ENCODE data around the gene SNAPC1.

Gene SNAPC1

DNA sequence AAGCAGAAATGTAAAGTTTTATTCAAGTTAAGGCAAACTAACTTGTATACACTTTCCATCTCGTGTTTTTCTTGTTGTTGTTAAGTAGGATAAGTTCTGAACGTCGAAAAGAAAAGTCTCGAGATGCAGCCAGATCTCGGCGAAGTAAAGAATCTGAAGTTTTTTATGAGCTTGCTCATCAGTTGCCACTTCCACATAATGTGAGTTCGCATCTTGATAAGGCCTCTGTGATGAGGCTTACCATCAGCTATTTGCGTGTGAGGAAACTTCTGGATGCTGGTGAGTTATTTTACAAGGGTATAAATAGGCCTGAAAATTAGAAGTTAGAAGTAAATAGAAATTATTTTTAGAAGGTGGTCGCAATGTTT is 41.9 kb upstream of the SNAPC1 start:
- TF ChIP-seq, protein P1, sequence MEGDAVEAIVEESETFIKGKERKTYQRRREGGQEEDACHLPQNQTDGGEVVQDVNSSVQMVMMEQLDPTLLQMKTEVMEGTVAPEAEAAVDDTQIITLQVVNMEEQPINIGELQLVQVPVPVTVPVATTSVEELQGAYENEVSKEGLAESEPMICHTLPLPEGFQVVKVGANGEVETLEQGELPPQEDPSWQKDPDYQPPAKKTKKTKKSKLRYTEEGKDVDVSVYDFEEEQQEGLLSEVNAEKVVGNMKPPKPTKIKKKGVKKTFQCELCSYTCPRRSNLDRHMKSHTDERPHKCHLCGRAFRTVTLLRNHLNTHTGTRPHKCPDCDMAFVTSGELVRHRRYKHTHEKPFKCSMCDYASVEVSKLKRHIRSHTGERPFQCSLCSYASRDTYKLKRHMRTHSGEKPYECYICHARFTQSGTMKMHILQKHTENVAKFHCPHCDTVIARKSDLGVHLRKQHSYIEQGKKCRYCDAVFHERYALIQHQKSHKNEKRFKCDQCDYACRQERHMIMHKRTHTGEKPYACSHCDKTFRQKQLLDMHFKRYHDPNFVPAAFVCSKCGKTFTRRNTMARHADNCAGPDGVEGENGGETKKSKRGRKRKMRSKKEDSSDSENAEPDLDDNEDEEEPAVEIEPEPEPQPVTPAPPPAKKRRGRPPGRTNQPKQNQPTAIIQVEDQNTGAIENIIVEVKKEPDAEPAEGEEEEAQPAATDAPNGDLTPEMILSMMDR (IDR thresholded peaks at IDR 0.05) = no peak
- Histone ChIP-seq H3K27ac (no peak overlapping the region), H3K4me3 (no peak overlapping the region)
- DNase-seq (ENCODE audit: low spot score) = no peak

GRCh38 chr14:61720741-61721140 is 41.5 kb upstream of the SNAPC1 start:
- Histone ChIP-seq H3K4me3 (no peak overlapping the region), H3K27ac (no peak overlapping the region)
- TF ChIP-seq, protein P1 (IDR thresholded peaks at IDR 0.05) = no peak
- DNase-seq (ENCODE audit: low spot score) = no peak

GRCh38 chr14:61724133-61724532 is 38.1 kb upstream of the SNAPC1 start:
- H3K4me3 ChIP-seq = no peak overlapping the region
- no peak overlapping the region for H3K27ac ChIP-seq
- no peak for DNase-seq (ENCODE audit: low spot score)
- TF ChIP-seq, protein P1 (IDR thresholded peaks at IDR 0.05) = no peak

GRCh38 chr14:61726778-61727658 is 35.2 kb upstream of the SNAPC1 start:
- Histone ChIP-seq H3K27ac (no peak overlapping the region), H3K4me3 (no peak overlapping the region)
- no peak for DNase-seq (ENCODE audit: low spot score)
- TF ChIP-seq, protein P1 (IDR thresholded peaks at IDR 0.05) = no peak

- DNase-seq (ENCODE audit: low spot score) = no peak
- H3K4me3 ChIP-seq = no peak overlapping the region
- H3K27ac ChIP-seq = no peak overlapping the region
- TF ChIP-seq, protein P1 (IDR thresholded peaks at IDR 0.05) = no peak
Observed at GRCh38 chr14:61730756-61731373, 31.4 kb upstream of the SNAPC1 start.

GRCh38 chr14:61733972-61734371 is 28.2 kb upstream of the SNAPC1 start:
- no peak for DNase-seq (ENCODE audit: low spot score)
- H3K4me3 ChIP-seq = no peak overlapping the region
- no peak overlapping the region for H3K27ac ChIP-seq
- TF ChIP-seq, protein P1 (IDR thresholded peaks at IDR 0.05) = no peak

DNA sequence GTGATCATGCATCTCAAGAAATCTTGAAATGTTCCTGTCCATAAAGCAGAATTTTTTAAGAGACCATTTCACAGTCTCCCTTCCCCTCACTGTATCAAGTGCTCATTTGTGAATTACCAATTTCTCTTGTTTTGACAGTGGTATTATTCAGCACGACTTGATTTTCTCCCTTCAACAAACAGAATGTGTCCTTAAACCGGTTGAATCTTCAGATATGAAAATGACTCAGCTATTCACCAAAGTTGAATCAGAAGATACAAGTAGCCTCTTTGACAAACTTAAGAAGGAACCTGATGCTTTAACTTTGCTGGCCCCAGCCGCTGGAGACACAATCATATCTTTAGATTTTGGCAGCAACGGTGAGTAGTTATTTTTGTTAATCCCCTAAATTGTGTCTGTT is 25.5 kb upstream of the SNAPC1 start:
- DNase-seq (ENCODE audit: low spot score) = no peak

More for the DNA sequence above, 25.5 kb upstream of the SNAPC1 start:
- Histone ChIP-seq H3K4me3 (no peak overlapping the region), H3K27ac (no peak overlapping the region)
- TF ChIP-seq, protein P1 (IDR thresholded peaks at IDR 0.05) = no peak
